GM12865 (cell line): ENCODE results near the gene SLC7A6OS.
"Not testable (repeated sequence)": the region's sequence is repeated elsewhere in the genome, so short reads cannot be mapped to it uniquely, and the experiment has no call there.

ENCODE experiments used
- DNase-seq: peaks from one replicate; pipeline ENCODE4 v3.0.0; 2010; ENCODE audit warnings: low read depth
- H3K4me3 ChIP-seq: 2 replicates; pipeline ENCODE4 v1.5.1; 2011; ENCODE audit warnings: mild to moderate bottlenecking, low read depth, low read length, control low read depth
- CTCF ChIP-seq: IDR thresholded peaks from 2 replicates; pipeline ENCODE4 v1.5.1; 2011; ENCODE audit warnings: low read length, control low read depth, low read depth, inconsistent platforms; ENCODE audit not compliant: insufficient read depth; ENCODE audit errors: missing control alignments

Gene SLC7A6OS

GRCh38 chr16:68290450-68290849, 20.3 kb downstream of the SLC7A6OS start:
- DNase-seq, result no peak
- no peak overlapping the region for H3K4me3 ChIP-seq
- no peak for TF ChIP-seq CTCF

GRCh38 chr16:68289621-68290329, 21.0 kb downstream of the SLC7A6OS start:
- DNase-seq, result peak; percentile 84

DNA sequence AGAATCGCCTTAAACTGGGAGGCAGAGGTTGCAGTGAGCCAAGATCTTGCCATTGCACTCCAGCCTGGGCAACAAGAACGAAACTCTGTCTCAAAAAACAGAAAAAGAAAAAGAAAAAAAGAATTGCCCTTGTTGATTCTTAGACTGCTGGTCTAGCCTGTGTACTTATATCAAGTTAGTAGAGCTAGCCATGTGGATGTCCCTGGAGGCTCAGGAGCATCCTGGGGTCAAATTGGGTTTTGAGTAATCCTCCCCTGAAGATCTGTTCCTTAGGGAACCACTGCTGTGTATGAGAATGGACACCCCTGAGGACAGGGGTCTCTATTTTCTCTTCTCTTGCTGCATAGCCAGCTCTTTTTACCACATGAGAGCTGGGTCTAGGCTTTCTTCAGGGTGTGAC, 21.5 kb downstream of the SLC7A6OS start:
- DNase-seq, result no peak
- H3K4me3 ChIP-seq, result no peak overlapping the region
- no peak for TF ChIP-seq CTCF

More at GRCh38 chr16:68289621-68290329, 21.0 kb downstream of the SLC7A6OS start:
- H3K4me3 ChIP-seq, result no peak overlapping the region
- TF ChIP-seq CTCF, result no peak

DNA sequence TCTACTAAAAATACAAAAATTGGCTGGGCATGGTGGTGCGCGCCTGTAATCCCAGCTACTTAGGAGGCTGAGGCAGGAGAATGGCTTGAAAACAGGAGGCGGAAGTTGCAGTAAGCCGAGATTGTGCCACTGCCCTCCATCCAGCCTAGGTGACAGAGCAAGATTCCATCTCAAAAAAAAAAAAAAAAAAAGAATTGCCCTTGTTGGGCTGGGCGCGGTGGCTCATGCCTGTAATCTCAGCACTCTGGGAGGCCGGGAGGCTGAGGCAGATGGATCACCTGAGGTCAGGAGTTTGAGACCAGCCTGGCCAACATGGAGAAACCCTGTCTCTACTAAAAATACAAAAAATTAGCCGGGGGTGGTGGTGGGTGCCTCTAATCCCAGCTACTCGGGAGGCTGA, 21.9 kb downstream of the SLC7A6OS start:
- not testable (repeated sequence) for DNase-seq, H3K4me3 ChIP-seq

DNA sequence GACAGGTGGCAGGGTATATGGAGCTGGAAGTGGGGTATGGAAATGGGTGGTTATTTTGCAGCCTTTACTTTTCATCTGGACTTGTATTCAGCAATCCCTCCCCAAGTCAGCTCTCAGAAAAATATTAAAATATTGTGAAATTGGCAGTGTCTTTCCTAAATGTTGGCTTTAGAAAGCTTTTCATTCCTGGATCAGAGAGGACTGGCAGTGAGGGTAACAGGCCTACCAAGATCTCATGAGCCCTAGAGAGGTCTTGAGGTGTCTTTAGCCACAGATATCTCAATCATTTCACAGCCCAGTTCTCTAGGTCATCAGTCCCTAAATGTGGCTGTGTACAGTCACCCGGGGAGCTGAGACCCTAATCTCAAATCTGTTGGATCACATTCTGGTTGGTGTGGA, 22.5 kb downstream of the SLC7A6OS start:
- no peak for TF ChIP-seq CTCF
- no peak overlapping the region for H3K4me3 ChIP-seq
- no peak for DNase-seq

DNA sequence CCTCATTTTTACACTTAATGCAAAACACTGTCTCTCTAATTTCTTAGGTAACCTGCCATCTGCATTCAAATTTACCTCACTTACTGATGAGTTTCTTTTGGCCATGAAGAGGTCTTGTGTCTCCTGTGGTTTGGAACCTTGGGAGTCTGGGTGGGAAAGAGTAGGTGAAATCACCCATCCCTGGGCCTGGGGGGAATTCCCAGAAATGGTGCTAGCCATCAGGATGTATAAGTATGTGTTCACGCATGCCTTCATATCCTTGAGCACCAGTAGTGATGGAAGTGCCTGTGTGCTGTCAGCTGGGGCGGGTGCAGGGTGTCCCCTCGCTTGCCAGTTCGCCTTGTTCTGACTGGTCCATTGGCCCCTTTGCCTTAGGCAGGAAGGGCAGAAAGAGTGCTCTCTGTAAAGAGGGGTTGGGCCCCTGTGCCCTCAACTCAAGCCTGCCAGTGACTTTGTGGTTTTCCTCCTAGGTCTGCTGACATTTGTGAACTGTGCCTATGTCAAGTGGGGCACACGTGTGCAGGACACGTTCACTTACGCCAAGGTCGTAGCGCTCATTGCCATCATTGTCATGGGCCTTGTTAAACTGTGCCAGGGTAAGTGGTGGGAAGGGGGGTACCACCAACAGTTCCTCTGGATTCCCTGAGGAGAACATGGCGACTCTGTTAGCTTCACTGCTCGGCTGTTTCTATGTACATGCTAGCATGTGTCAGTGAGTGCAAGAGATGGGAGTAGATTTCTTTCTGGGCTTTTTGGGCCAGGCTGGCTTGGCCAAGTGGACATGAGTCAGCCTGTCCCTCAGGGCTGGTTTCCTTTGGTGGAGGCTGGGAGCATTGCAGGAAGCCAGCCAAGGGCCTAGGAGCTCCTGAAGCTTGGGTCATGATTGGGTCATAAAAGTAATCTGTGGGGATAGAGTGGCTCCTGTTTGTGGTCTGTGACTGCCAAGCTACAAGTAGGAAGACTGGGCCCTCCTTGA, 23.2 kb downstream of the SLC7A6OS start:
- TF ChIP-seq CTCF, result no peak
- H3K4me3 ChIP-seq, result no peak overlapping the region
- DNase-seq, result no peak
